ENCODE data around the gene GLDN. TPM values are rescaled to one million over a fixed set of nuclear protein-coding genes. Genes with fewer than 3 reads are reported as not detected.

Gene GLDN
- total and polyA plus RNA-seq, 2 of the 8 experiments (the other 6 are each of a cell fraction or from before 2014, with no cell fraction given): 0.24 to 0.50 TPM

GRCh38 chr15:51349156-51349844 lies 7.8 kb downstream of the GLDN start (continued):
- no peak for TF ChIP-seq HDAC2 (IDR thresholded peaks at IDR 0.05; ENCODE audit: borderline replicate concordance in 1 of 2, low read depth in 2 of 2, low read length in 2 of 2)
- TF ChIP-seq FOSL1 (IDR thresholded peaks at IDR 0.05; ENCODE audit: insufficient read depth, low read depth, low read length): no peak
- TF ChIP-seq KDM1A (IDR thresholded peaks at IDR 0.05; ENCODE audit: borderline replicate concordance, low read length): no peak
- TF ChIP-seq CTCF (IDR thresholded peaks at IDR 0.05; ENCODE audit: control extremely low read depth in 1 of 3, insufficient read depth in 1 of 3, low read depth in 1 of 3, low read length in 3 of 3): no peak
- TF ChIP-seq CTBP2 (IDR thresholded peaks at IDR 0.05; ENCODE audit: borderline replicate concordance, insufficient read depth, insufficient read length, low read length): no peak
- TF ChIP-seq SIRT6 (IDR thresholded peaks at IDR 0.05; ENCODE audit: low read length): no peak
- no peak for TF ChIP-seq NANOG (IDR thresholded peaks at IDR 0.05; ENCODE audit: insufficient read depth, low read depth, low read length, poor library complexity, severe bottlenecking)
